ENCODE data around the gene APOBEC3B.

GRCh38 chr22:38974826-38975175 is 7.3 kb upstream of the APOBEC3B start:
- TF ChIP-seq, protein P1, sequence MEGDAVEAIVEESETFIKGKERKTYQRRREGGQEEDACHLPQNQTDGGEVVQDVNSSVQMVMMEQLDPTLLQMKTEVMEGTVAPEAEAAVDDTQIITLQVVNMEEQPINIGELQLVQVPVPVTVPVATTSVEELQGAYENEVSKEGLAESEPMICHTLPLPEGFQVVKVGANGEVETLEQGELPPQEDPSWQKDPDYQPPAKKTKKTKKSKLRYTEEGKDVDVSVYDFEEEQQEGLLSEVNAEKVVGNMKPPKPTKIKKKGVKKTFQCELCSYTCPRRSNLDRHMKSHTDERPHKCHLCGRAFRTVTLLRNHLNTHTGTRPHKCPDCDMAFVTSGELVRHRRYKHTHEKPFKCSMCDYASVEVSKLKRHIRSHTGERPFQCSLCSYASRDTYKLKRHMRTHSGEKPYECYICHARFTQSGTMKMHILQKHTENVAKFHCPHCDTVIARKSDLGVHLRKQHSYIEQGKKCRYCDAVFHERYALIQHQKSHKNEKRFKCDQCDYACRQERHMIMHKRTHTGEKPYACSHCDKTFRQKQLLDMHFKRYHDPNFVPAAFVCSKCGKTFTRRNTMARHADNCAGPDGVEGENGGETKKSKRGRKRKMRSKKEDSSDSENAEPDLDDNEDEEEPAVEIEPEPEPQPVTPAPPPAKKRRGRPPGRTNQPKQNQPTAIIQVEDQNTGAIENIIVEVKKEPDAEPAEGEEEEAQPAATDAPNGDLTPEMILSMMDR (conservative IDR thresholded peaks at IDR 0.05; ENCODE audit: low read length), result no peak
- TF ChIP-seq EZH2phosphoT487 (IDR thresholded peaks at IDR 0.05; ENCODE audit: borderline replicate concordance, low read depth, low read length), result no peak

All from OCI-LY7 (cell line).